Frontal cortex (tissue), 4 donors: ENCODE results near the gene CNR2. TPM values are rescaled to one million over a fixed set of nuclear protein-coding genes. Genes with fewer than 3 reads are reported as not detected.
A peak's percentile ranks its signal among the peaks of the same experiment; 100 is the strongest.
"Not testable (repeated sequence)": the region's sequence is repeated elsewhere in the genome, so short reads cannot be mapped to it uniquely, and the experiment has no call there.

Source experiments
- DNase-seq, 2 donors: peaks; one replicate each; pipeline ENCODE4 v3.0.0; 2012; ENCODE audit warnings: low spot score in 2 of 2
- FAIRE-seq: peaks from 2 replicates; lab custom pipeline; 2012; peaks lifted over from hg19 to GRCh38; lab: Jason Lieb, UNC
- small RNA-seq: library from RNA; depleted of rRNA; stranded (forward); fragments of <200 nt; gene quantifications from one replicate; pipeline ENCODE3, GENCODE V24; 2014
- total RNA-seq: library from RNA; depleted of rRNA; stranded (reverse); fragments of >200 nt; gene quantifications from one replicate; pipeline ENCODE4 v1.2.3, GENCODE V29; 2014
- donor health status: control.
- donor health status: control.
- donor health status: control.

CNR2 gene
- total RNA-seq, 1 donor from 2014 or later: not detected

DNA sequence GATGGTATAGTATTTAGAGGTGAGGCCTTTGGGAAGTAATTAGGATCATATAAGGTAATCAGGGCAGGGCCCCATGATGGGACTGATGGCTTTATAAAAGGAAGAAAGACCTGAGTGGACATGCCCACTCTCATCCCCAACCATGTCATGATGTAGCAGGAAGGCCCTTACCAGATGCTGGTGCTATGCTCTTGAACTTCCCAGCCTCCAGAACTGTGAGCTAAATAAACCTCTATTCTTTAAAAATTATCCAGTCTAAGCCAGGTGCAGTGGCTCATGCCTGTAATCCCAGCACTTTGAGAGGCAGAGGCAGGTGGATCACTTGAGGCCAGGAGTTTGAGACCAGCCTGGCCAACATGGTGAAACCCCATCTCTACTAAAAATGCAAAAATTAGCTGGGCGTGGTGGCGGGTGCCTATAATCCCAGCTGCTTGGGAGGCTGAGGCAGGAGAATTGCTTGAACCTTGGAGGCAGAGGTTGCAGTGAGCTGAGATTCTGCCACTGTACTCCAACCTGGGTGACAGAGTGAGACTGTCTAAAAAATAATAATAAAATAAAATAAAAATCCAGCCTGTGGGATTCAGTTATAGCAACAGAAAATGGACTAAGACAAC is 65.6 kb downstream of the CNR2 start:
- DNase-seq, FAIRE-seq: not testable (repeated sequence)

DNA sequence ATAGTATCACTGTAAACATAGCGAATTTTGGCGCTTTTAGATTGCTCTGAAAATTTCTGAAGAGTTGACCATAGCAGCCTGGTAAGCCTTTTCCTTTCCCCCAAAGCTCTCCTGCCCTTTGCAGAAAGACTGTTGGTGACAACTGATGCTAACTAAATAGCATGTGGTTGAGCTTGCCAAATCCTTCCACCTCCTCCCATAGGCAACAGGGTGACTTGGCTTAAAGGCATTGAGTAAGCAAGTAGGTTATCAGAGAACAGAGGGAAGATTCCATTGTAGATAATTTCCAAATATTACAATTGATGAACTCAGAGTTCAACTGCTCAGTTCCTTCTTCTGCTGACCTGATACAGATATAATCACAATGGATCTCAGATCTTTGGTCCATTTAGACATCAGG is 68.0 kb downstream of the CNR2 start:
- DNase-seq (no peak), FAIRE-seq (no peak)

DNA sequence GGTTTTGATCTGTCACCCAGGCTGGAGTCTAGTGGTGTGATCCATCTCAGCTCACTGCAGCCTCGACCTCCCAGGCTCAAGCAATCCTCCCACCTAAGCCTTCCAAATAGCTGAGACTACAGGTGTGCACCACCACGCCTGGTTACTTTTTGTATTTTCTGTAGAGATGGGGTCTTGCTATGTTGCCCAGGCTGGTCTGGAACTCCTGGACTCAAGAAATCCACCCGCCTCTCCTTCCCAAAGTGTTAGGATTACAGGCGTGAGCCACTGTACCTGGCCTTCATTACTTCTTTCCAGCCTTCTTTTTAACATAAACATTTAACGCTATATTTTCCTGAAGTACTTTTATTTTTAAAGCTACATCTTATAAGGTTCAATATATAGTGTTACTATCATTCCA is 69.5 kb downstream of the CNR2 start:
- FAIRE-seq: no peak
- DNase-seq: no peak

DNA sequence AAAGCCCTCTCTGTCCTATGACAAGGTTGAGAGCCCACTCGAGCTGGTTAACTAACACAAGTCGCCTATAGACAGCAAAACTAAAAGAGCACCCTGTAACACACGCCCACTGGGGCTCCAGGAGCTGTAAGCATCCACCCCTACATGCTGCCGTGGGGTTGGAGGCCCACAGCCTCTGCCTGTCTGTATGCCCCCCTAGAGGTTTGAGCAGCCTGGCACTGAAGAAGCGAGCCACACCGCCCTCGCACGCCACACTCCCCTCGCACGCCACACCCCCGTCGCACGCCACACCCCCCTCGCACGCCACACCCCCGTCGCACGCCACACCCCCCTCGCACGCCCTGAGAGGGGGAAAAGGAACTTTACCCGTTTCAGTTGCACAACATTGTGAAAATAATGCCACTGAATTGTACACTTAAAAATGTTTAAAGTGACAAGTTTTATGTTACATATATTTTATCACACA is 74.7 kb downstream of the CNR2 start:
- DNase-seq (peak; percentile 37 to 47), FAIRE-seq (no peak)

DNA sequence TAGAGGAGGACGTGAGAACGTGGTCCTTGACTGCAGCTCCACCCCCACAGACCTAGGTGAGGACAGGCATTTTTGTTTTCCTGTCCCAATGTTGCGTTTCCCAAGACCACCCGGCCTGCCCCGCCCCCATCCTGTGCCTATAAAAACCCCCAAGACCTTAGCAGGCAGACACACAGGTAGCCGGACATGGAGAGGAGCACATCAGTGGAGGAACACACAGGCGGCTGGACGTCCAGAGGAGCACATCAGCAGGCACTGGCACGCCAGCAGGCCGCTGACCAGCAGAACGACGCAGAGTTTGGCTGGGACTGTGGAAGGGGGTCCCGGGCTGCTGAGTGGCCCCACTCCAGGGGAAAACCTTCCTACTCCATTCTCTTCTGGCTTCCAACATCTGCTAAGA is 75.3 kb downstream of the CNR2 start:
- FAIRE-seq (no peak), DNase-seq (no peak)

DNA sequence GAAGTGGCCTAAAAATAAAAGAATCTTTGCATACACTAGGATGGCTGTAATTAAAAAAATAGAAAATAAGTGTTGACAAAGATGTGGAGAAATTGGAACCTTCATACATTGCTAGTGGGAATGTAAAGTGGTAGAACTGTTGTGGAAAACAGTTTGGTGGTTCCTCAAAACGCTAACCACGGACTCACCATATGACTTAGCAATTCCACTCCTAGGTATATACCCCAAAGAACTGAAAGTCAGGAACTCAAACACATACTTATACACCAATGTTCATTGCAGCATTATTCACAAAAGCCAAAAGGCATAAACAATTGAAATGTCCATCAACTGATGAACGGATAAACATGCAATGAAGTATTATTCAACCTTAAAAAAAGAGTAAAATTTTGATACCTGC is 77.1 kb downstream of the CNR2 start:
- FAIRE-seq (no peak), DNase-seq (no peak)

DNA sequence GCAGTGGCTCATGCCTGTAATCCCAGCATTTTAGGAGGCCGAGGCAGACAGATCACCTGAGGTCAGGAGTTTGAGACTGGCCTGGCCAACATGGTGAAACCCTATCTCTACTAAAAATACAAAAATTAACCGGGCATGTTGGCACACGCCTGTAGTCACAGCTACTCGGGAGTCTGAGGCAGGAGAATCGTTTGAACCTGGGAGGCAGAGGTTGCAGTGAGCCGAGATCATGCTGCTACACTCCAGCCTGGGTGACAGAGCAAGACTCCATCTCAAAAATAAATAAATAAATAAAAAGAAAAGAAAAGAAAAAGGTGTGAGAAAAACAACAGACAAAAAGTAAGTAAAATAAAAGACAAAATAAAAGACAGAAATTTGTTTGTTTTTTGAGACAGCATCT is 79.0 kb downstream of the CNR2 start:
- FAIRE-seq, DNase-seq: not testable (repeated sequence)

DNA sequence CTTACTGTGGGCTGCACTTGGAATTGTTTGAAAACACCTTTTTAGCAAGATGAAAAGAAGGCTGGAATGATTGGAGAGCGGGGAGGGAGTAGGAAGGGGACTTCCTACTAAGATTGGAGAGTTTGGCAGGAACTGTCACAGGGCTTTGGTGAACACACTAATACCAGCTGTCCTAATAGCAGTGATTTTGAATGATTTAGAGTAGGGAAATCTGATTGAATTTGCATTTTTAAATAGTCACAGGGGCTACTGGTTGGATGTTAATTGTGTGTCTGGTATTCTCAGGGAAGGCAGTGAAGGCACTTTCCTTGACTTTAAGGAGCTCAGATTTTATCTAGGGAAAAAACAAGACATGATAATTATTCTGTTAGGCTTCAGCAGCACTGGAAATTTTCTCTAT is 85.4 kb downstream of the CNR2 start:
- DNase-seq (no peak), FAIRE-seq (no peak)

DNA sequence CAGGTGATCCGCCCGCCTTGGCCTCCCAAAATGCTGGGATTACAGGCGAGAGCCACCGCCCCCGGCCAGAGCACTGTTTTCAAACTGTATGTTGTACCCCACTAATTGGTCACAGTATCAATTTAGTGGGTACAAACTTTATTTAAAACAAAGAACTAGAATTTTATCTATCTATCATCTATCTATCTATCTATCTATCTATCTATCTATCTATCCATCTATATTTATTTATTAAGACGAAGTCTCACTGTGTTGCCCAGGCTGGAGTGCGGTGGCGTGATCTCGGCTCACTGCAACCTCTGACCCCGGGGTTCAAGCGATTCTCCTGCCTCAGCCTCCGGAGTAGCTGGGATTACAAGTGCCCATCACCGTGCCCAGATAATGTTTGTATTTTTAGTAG is 86.6 kb downstream of the CNR2 start:
- DNase-seq, FAIRE-seq: not testable (repeated sequence)

DNA sequence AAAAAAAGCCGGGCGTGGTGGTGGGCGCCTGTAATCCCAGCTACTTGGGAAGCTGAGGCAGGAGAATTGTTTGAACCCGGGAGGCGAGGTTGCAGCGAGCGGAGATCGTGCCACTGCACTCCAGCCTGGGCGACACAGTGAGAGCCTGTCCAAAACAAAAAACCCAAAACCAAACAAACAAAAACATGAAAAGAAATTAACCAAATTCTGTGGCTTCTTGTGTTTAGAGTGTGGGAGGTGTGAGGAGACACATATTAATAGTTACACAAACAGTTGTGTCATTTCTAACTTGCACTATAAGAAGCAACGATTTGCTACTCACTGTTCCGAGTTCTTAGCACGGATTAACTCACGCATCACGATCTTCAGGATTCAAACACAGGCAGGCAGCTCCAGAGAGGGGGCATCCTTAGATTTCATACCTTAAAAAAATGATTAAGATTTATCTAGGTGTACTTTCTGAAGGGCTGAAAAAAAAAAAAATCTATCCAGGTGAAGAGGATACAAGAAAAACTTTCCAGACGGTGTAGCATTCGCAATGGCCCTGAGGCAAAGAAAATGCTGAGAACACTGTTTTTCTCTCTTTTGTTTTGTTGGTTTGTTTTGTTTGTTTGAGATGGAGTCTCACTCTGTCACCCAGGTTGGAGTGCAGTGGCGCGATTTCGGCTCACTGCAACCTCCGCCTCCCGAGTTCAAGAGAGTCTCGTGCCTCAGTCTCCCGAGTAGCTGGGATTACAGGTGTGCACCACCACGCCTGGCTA is 87.2 kb downstream of the CNR2 start:
- DNase-seq (peak in 1 of 2 donors; percentile 29), FAIRE-seq (no peak)

DNA sequence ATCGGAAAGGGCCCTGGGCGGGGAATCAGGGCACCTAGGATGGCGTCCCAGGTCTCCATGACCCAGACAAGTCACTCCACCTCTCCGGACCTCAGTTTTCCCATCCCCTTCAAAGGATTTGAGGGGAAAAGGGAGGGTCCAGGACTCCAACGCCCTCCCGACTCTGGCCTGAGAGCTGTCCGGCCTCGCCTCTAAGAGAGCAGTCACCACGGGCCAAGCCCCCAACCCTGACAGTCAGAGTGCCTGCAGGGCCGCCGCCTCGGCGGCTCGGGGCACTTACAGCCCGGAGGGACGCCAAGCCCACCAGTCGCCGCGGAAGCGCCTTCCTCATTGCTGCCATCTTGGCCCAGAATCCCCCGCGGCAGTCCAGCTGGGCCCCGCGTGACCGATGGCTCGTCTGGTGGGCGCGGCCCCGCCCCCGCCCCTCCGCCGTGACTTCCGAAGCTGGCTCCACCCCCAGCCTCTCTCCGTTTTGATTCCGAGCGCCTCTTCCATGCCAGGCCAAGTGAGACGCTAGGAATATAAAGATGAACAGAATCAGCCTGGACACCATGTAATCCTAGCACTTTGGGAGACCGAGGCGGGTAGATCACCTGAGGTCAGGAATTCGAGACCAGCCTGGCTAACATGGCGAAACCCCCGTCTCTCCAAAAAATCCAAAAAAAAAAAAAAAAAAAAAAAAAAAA is 87.9 kb downstream of the CNR2 start, which contains the start of gene HMGCL:
TSS of gene HMGCL (minus strand) at position 354 of the 686 bp plus-strand sequence. CDS start at position 340, 14 bp downstream.
- FAIRE-seq (no peak), DNase-seq (peak; percentile 86 to 91)

DNA sequence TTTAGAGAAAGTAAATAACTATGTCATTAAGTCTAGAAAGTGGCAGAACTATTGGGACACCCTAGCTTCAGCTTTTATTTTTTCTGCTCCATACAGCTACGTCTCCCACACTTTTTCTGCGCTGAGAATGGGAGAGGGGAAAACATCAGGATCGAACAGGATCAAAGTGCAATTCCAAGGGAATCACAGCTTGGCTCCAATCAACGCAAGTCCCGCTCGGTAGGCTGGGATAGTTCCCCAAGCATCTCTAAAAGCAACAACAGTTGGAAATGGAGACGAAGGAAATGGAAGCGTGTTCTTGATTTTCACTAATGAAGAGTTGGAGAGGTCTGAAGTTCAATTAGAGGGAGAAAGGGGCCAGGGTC is 88.5 kb downstream of the CNR2 start:
- FAIRE-seq: no peak
- DNase-seq: no peak

DNA sequence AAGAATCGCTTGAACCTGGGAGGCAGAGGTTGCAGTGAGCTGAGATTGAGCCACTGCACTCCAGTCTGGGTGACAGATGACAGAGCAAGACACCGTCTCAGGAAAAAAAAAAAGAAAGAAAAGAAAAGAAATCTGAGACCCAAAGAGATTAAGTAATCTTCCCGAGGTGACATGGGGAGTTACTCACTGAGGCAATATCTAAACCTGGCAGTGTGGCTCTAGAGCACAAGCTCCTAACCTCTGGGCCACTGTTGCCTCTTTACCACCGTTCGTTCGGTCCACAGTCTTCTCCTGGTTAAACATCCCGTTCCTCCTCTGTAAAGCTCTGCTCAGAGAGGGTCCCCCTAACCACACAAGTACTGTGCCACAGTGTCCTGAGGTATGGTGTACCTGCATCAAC is 89.4 kb downstream of the CNR2 start:
- FAIRE-seq (no peak), DNase-seq (no peak)

Small RNA genes within 50 kb of the gene (small RNA-seq; reads per million reads assigned to genes)
- gene MIR378F: not detected

Other genes starting within 250 kb of the CNR2 start
- gene RPL11, start 221.6 kb downstream of the CNR2 start, total RNA-seq: 1,023 TPM
- gene ELOA, start 169.9 kb downstream of the CNR2 start, total RNA-seq: 24.5 TPM
- gene PITHD1, start 134.9 kb downstream of the CNR2 start, total RNA-seq: 83.6 TPM
- 27.7 TPM for gene LYPLA2, start 122.2 kb downstream of the CNR2 start, total RNA-seq
- 26.1 TPM for gene GALE, start 112.6 kb downstream of the CNR2 start, total RNA-seq
- 11.8 TPM for gene HMGCL, start 87.9 kb downstream of the CNR2 start, total RNA-seq
- 21.6 TPM for gene FUCA1, start 45.1 kb downstream of the CNR2 start, total RNA-seq
- 89.3 TPM for gene PNRC2, start 46.5 kb upstream of the CNR2 start, total RNA-seq
- gene SRSF10, start 67.0 kb upstream of the CNR2 start, total RNA-seq: 106 TPM
- gene MYOM3, start 198.8 kb upstream of the CNR2 start, total RNA-seq: not detected
- not detected for gene IL22RA1, start 229.8 kb upstream of the CNR2 start, total RNA-seq